Spleen (tissue), 7 donors: ENCODE data around the gene PLXND1.

ENCODE experiments used
- POLR2A ChIP-seq, 3 donors: fragments of 450-650 bp; IDR thresholded peaks; one replicate each; pipeline ENCODE4 v1.5.1; 2017; ENCODE audit warnings: antibody characterized with exemption in 3 of 3, mild to moderate bottlenecking in 1 of 3
- POLR2AphosphoS5 ChIP-seq, 3 donors: sonication (generic); formaldehyde crosslinking; IDR thresholded peaks; one replicate each; pipeline ENCODE4 v1.5.1; 2017; ENCODE audit warnings: antibody characterized with exemption in 3 of 3
- TF ChIP-seq, protein P1 (sequence below), 11 experiments: fragments of 200-600 bp in 7 of 11; fragments of 450-650 bp in 4 of 11; sonication (generic) in 4 of 11; IDR thresholded peaks in 8 of 11; conservative IDR thresholded peaks in 3 of 11; 1 replicate in 7 of 11; 2 replicates in 4 of 11; pipeline versions ENCODE4 v1.4.0 to v1.8.0; 2016 to 2021; ENCODE audit warnings: antibody characterized with exemption in 11 of 11, inconsistent platforms in 4 of 11, mild to moderate bottlenecking in 1 of 11
- donor health status: DM: no; HTN: no; CAD: no; lungs with moderate emphysema.
- donor health status: DM: no; HTN: no; CAD: no.
- donor health status: DM: no; HTN: no; CAD: no.

DNA sequence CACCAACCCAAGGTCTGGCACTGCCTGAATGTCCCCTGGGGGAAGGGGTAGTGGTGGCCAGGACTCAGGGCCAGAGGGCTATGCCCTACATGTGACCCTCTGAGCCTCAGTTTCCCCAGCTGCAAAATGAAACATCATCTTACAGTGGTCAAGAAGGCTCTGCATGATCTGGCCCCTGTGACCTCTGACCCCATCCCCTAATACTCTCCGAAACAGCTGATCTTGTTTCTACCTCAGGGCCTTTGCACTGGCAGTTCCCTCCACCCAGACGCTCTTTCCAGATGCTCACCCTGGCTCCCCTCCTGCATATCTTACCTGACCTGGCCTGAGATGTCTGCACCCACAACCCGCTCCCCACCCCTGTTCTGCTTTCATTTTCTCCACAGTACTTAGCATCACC is 21.8 kb downstream of the PLXND1 start:
- TF ChIP-seq, protein P1, sequence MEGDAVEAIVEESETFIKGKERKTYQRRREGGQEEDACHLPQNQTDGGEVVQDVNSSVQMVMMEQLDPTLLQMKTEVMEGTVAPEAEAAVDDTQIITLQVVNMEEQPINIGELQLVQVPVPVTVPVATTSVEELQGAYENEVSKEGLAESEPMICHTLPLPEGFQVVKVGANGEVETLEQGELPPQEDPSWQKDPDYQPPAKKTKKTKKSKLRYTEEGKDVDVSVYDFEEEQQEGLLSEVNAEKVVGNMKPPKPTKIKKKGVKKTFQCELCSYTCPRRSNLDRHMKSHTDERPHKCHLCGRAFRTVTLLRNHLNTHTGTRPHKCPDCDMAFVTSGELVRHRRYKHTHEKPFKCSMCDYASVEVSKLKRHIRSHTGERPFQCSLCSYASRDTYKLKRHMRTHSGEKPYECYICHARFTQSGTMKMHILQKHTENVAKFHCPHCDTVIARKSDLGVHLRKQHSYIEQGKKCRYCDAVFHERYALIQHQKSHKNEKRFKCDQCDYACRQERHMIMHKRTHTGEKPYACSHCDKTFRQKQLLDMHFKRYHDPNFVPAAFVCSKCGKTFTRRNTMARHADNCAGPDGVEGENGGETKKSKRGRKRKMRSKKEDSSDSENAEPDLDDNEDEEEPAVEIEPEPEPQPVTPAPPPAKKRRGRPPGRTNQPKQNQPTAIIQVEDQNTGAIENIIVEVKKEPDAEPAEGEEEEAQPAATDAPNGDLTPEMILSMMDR (IDR thresholded peaks at IDR 0.05 in 8 of 11, conservative IDR thresholded peaks at IDR 0.05 in 3 of 11), result no peak
- TF ChIP-seq POLR2A (IDR thresholded peaks at IDR 0.05), result no peak
- no peak for TF ChIP-seq POLR2AphosphoS5 (IDR thresholded peaks at IDR 0.05)
